SKM-1 (cell line): Measurements from ENCODE around the gene EPN3.
A peak's percentile ranks its signal among the peaks of the same experiment; 100 is the strongest.

Experiments
- DNase-seq: peaks from one replicate; lab custom pipeline; 2025; ENCODE audit not compliant: unreplicated experiment; lab: John Stamatoyannopoulos, UW

The EPN3 gene

GRCh38 chr17:50547736-50548083 is 15.2 kb downstream of the EPN3 start:
- DNase-seq, result no peak

DNA sequence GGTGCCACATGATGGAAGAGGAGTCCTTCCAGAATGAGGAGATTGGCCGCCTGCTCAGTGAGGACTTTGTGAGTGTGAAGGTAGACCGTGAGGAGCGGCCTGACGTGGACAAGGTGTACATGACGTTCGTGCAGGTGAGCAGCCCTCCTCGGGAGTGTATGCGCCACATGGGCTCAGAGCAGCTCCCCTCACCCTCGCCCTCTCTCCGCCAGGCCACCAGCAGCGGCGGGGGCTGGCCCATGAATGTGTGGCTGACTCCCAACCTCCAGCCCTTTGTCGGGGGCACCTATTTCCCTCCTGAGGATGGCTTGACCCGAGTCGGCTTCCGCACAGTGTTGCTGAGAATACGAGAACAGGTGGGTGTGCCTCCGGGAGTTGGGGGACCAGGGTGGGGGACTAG is 16.3 kb downstream of the EPN3 start:
- DNase-seq, result no peak

DNA sequence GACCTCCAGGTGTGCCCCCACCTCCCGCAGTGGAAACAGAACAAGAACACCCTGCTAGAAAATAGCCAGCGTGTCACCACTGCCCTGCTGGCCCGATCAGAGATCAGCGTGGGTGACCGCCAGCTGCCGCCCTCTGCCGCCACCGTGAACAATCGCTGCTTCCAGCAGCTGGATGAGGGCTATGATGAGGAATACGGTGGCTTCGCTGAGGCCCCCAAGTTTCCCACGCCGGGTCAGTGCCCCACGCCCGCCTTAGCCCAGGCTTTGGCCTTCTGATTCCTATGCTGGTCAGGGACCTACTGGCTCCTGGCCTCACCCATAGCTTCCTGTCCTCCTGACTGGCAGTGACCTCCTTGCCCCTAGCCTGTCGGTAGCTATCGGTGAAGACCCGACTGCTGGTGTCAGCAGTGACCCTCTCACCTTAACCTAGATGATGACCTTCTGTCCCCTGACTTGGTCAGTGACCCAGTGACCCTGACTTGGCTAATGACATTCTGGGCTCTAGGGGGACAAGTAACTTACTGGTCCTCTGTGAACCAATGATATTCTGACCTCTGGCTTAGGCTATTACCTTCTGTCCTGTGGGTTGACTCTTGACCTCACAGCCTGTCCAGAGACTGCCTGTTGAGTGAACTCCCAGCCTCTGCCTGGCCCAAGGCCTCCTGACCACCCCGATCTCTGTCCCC is 16.9 kb downstream of the EPN3 start:
- DNase-seq, result no peak

DNA sequence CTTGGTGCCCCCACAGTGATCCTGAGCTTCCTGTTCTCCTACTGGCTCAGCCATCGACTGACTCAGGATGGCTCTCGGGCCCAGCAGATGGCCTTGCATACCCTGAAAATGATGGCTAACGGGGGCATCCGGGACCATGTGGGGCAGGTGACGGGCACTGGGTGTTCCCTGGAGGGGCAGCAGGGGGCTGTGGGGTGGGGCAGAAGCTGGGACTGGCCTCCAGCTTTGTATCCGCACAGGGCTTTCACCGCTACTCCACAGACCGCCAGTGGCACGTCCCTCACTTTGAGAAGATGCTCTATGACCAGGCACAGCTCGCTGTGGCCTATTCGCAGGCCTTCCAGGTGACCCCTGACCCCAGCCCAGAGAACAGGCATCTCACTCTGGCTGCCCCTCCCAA is 17.4 kb downstream of the EPN3 start:
- no peak for DNase-seq

- no peak for DNase-seq
Observed at GRCh38 chr17:50550661-50551432, 18.3 kb downstream of the EPN3 start.

DNA sequence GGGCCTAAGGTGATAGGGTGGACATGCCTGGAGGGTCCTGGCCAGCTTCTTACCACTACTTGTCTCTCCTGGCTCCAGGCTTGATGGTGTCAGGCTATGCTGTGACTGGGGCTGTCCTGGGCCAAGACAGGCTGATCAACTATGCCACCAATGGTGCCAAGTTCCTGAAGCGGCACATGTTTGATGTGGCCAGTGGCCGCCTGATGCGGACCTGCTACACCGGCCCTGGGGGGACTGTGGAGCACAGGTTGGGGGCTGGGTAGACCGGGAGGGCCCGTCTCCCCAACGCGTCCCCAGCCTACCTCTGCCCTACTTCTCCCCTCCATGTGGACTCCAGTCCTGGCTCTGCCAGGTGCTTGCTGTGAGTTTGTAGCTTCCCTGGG is 18.9 kb downstream of the EPN3 start:
- no peak for DNase-seq

DNA sequence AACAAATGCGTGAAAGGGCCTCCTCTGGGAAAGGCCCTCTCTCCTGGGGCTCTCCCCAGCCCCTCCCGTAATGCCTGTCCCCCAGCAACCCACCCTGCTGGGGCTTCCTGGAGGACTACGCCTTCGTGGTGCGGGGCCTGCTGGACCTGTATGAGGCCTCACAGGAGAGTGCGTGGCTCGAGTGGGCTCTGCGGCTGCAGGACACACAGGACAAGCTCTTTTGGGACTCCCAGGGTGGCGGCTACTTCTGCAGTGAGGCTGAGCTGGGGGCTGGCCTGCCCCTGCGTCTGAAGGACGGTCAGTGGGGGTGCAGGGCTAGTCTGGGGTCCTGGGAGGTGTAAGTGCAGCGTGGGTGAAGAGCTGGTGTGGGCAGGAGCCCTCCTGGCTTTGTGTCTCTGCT is 19.3 kb downstream of the EPN3 start:
- no peak for DNase-seq

DNA sequence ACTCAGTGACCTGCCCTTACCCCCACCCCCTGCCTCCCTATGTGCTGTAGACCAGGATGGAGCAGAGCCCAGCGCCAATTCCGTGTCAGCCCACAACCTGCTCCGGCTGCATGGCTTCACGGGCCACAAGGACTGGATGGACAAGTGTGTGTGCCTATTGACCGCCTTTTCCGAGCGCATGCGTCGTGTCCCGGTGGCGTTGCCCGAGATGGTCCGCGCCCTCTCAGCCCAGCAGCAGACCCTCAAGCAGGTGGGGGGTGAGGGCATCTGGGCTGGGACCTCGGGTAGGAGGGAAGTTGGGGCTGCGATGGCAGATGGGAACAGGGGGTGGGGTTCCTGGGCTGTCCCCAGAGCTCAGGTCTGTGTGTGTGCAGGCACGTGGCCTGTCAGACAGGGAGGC is 21.7 kb downstream of the EPN3 start:
- no peak for DNase-seq

GRCh38 chr17:50556803-50557202 is 24.3 kb downstream of the EPN3 start:
- no peak for DNase-seq

- no peak for DNase-seq
Observed at GRCh38 chr17:50557630-50558029, 25.1 kb downstream of the EPN3 start.

GRCh38 chr17:50558091-50558490 is 25.6 kb downstream of the EPN3 start:
- no peak for DNase-seq

DNA sequence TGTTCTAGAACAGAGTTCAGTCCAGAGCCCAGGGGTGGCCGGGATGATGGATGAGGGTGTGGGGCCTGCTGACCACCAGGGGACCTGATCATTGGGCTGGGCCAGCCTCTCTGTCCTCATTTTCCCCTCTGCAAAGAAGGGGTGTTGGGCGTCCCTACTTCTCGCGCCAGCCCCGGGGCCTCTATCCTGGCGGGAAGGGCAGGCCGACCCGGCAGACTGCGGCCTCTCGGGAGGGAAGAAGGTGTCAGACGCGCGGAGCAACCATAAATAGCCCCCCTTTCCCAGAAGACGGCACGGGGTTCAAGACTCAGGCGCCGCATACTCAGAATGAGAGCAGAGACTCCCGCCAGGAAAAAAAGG is 26.0 kb downstream of the EPN3 start:
- no peak for DNase-seq

DNA sequence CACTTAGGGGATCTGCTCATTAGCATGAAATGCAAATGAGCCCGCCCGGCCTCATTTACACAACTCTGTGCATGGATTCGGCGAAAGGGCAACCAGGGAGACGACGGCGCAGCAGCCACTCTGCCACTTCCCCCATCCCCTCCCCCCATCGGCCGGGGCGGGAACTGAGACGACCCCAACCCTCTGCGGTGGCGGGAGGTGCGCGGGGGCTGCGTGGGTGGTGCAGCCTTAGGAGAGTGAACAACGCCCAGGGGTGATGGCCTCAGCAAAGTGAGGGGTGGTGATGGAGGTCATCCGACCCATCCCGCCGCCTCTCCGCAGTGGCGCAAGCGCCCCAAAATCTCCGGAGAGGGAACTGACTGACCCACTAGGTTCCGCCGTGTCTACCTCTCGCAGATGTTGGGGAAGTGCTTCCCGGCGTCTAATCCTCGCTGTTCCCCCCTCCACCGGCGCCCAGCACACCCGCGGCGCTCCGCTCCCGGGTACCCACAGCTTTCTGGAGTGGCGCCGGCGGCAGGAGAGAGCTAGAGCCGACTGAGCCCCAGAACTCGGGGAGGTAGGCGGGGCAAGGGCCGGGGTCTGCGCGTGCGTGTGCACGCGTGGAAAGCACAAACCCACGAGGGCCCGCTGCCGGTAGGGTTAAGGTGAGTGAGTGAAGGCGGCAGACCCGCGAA is 26.5 kb downstream of the EPN3 start:
- no peak for DNase-seq

- DNase-seq, result no peak
Observed at GRCh38 chr17:50559674-50560184, 27.2 kb downstream of the EPN3 start.

DNA sequence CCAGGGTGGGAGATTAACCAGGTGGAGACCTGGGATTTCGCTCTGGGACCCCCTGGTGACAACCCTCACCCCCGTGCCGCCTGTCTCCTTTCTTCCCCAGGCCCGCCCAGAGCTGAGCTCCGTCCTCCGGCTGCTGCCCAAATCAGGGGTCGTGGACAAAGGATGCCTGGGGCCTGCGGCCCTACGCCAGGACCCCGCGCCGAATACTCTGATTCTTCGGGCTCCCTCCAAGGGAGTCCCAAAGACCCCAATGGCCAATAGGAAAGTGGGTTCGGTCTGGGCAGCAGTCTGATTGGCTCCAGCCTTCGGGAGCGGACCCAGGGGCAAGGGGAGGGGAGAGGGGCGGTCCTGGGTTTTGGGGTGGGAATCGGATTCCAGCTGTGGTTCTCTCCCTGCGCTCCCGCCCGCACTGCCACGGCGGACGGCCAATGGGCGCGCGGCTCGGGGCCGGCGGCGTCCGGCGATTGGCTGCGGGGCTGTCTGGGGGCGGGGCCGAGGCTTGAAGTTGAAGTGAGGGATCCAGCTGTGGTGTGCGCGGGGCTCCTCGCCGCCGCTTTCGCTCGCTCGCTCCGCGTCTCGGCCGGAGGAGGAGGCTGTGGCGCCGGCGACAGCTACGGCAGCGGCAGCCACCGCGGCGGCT is 27.8 kb downstream of the EPN3 start, which contains the start of gene CACNA1G:
CACNA1G (plus strand) TSS at position 531 of the 640 bp plus-strand sequence. CDS start 745 bp downstream, outside the sequence.
- DNase-seq, result peak; percentile 41

GRCh38 chr17:50560931-50561745 is 28.6 kb downstream of the EPN3 start:
- no peak for DNase-seq

DNA sequence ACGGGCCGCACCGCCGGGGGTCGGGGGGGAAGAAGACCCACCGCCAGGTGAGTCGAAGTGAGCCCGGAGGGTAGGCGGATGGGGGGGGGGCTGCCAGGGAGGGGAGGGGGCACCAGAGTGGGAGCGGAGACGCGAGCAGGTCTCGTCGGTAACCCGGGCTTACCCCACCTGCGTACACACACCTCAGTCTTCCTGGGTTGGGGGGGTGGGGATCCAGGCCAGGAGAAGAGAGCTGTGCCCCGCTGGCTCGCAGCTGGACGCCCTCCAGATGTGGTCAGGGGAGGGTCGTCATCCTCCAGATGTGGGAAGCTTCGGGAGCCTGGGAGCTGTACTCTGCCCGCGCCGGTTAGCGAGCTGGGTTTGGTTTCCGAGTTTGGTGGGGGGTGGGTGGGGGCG is 29.2 kb downstream of the EPN3 start:
- DNase-seq, result no peak

- no peak for DNase-seq
Observed at GRCh38 chr17:50562242-50563091, 29.9 kb downstream of the EPN3 start.

DNA sequence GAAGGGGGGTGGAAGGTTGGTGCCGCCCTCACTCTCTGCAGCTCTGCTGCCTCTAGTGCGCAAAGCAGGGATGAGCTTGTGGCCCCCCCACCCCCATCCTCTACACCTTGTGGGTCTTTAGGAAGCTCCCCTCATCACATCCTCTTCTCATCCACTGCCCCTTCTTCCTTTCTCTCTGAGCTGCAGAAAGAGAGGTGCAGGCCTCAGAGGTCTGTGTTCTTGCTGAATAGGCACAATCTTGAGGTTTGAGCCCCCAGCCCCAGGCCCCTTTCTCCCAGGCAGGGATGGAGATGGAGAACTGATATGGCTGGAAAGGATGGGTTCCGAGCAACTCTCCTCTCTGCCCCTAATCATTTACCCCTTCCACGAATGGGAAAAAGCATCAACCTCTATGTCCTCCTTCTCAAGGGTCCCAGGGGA is 30.6 kb downstream of the EPN3 start:
- no peak for DNase-seq

GRCh38 chr17:50564916-50565315 is 32.4 kb downstream of the EPN3 start:
- no peak for DNase-seq
